H1 (cell line): ENCODE measurements around the gene NPSR1. TPM values are rescaled to one million over a fixed set of nuclear protein-coding genes. Genes with fewer than 3 reads are reported as not detected.
"Not testable (repeated sequence)": the region's sequence is repeated elsewhere in the genome, so short reads cannot be mapped to it uniquely, and the experiment has no call there.

Source experiments
- CTCF ChIA-PET: fragments of 300-600 bp; sonication (Branson Sonifier 250); formaldehyde crosslinking; loops from one replicate; lab custom pipeline; 2021; ENCODE audit not compliant: partially characterized antibody; lab: Charles Lee
- POLR2A ChIA-PET: fragments of 300-600 bp; sonication (Branson Sonifier 250); formaldehyde crosslinking; loops from one replicate; lab custom pipeline; 2021; ENCODE audit warnings: inconsistent platforms; ENCODE audit not compliant: partially characterized antibody; lab: Charles Lee
- DNase-seq, 2 experiments: peaks; one replicate each; pipeline versions ENCODE4 v3.0.0 to v3.0.0-alpha.2; 2010 to 2022; ENCODE audit warnings: low spot score in 2 of 2, low read depth in 1 of 2, mixed read lengths in 1 of 2
- FAIRE-seq: peaks from 2 replicates; lab custom pipeline; 2011; peaks lifted over from hg19 to GRCh38; lab: Jason Lieb, UNC
- H2AFZ ChIP-seq: 2 replicates; pipeline ENCODE4 v1.8.1; 2012; ENCODE audit warnings: low read length, inconsistent platforms
- H2AK5ac ChIP-seq: 2 replicates; pipeline ENCODE4 v1.6.1; 2013; ENCODE audit warnings: low read depth, low read length
- H2BK120ac ChIP-seq: replicated peaks from 2 replicates; pipeline ENCODE3; 2013; ENCODE audit warnings: low read depth, low read length, inconsistent platforms
- H2BK12ac ChIP-seq: 2 replicates; pipeline ENCODE4 v1.6.1; 2013; ENCODE audit warnings: low read depth, low read length
- H2BK15ac ChIP-seq: 2 replicates; pipeline ENCODE4 v1.6.1; 2013; ENCODE audit warnings: low read length
- H2BK20ac ChIP-seq: 2 replicates; pipeline ENCODE4 v1.6.1; 2013; ENCODE audit warnings: low read length
- H2BK5ac ChIP-seq: 2 replicates; pipeline ENCODE4 v1.6.1; 2013; ENCODE audit warnings: low read depth, low read length
- H3K14ac ChIP-seq: 2 replicates; pipeline ENCODE4 v1.6.1; 2013; ENCODE audit warnings: inconsistent platforms; ENCODE audit not compliant: insufficient read length
- H3K18ac ChIP-seq: 2 replicates; pipeline ENCODE4 v1.6.1; 2013; ENCODE audit warnings: low read length; ENCODE audit errors: extremely low read depth
- H3K23ac ChIP-seq: 2 replicates; pipeline ENCODE4 v1.6.1; 2013; ENCODE audit warnings: inconsistent platforms; ENCODE audit not compliant: insufficient read length
- H3K23me2 ChIP-seq: 2 replicates; pipeline ENCODE4 v1.6.1; 2013; ENCODE audit warnings: low read depth, low read length
- H3K27ac ChIP-seq: 2 replicates; pipeline ENCODE4 v1.6.1; 2011; ENCODE audit warnings: low read depth, low read length, inconsistent platforms
- H3K27me3 ChIP-seq, 4 experiments: replicated peaks in 1 of 4; 1 replicate in 1 of 4; 2 replicates in 3 of 4; pipeline versions ENCODE4 v1.6.1 to v1.8.1; 2011 to 2013; ENCODE audit warnings: low read length in 3 of 4, mild to moderate bottlenecking in 3 of 4, inconsistent platforms in 2 of 4, mixed read lengths in 2 of 4, moderate library complexity in 1 of 4; ENCODE audit not compliant: control insufficient read depth in 3 of 4, insufficient read depth in 3 of 4; ENCODE audit errors: extremely low read depth in 1 of 4
- H3K36me3 ChIP-seq, 4 experiments: 2 replicates each; pipeline versions ENCODE4 v1.6.1 to v1.8.1; 2011 to 2013; ENCODE audit warnings: mild to moderate bottlenecking in 4 of 4, low read length in 3 of 4, moderate library complexity in 2 of 4, control low read depth in 1 of 4, inconsistent platforms in 1 of 4; ENCODE audit not compliant: insufficient read depth in 4 of 4, control insufficient read depth in 2 of 4
- H3K4ac ChIP-seq: replicated peaks from 2 replicates; pipeline ENCODE3; 2013; ENCODE audit warnings: low read length, low read depth, mixed read lengths, inconsistent platforms; ENCODE audit not compliant: insufficient read length
- H3K4me1 ChIP-seq, 4 experiments: replicated peaks in 1 of 4; 1 replicate in 1 of 4; 2 replicates in 3 of 4; pipeline versions ENCODE4 v1.6.1 to v1.8.1; 2011 to 2013; ENCODE audit warnings: low read length in 3 of 4, inconsistent platforms in 2 of 4, mixed read lengths in 1 of 4; ENCODE audit not compliant: insufficient read depth in 4 of 4, control insufficient read depth in 3 of 4
- H3K4me2 ChIP-seq, 2 experiments: 2 replicates each; pipeline versions ENCODE4 v1.6.1 to v1.8.1; 2011 to 2013; ENCODE audit warnings: low read depth in 2 of 2, low read length in 2 of 2, control low read depth in 1 of 2, inconsistent platforms in 1 of 2, mild to moderate bottlenecking in 1 of 2; ENCODE audit not compliant: insufficient read depth in 1 of 2
- H3K4me3 ChIP-seq, 4 experiments: fragments of 200-600, 300-600 bp in 1 of 4; sonication (generic), shearing (Covaris generic), sonication (Bioruptor Twin) in 1 of 4; 2 replicates each; pipeline versions ENCODE4 v1.5.1 to v1.8.1; 2011 to 2016; ENCODE audit warnings: low read length in 4 of 4, low read depth in 3 of 4, control low read depth in 2 of 4, inconsistent platforms in 2 of 4, mild to moderate bottlenecking in 2 of 4, mixed read lengths in 1 of 4, moderate library complexity in 1 of 4; ENCODE audit not compliant: insufficient read depth in 2 of 4; ENCODE audit errors: extremely low read depth in 1 of 4
- H3K56ac ChIP-seq: replicated peaks from 2 replicates; pipeline ENCODE3; 2013; ENCODE audit warnings: low read depth, mild to moderate bottlenecking, mixed read lengths, low read length, inconsistent platforms; ENCODE audit not compliant: insufficient read length
- H3K79me1 ChIP-seq: 2 replicates; pipeline ENCODE4 v1.6.1; 2013; ENCODE audit warnings: low read depth, low read length, control low read depth
- H3K79me2 ChIP-seq, 2 experiments: 2 replicates each; pipeline versions ENCODE4 v1.6.1 to v1.8.1; 2012 to 2013; ENCODE audit warnings: low read length in 2 of 2, mild to moderate bottlenecking in 2 of 2, inconsistent platforms in 1 of 2; ENCODE audit not compliant: insufficient read depth in 2 of 2, control insufficient read depth in 1 of 2
- H3K9ac ChIP-seq, 4 experiments: replicated peaks in 1 of 4; 1 replicate in 1 of 4; 2 replicates in 3 of 4; pipeline versions ENCODE4 v1.6.1 to v1.8.1; 2011 to 2013; ENCODE audit warnings: low read depth in 3 of 4, low read length in 3 of 4, control low read depth in 2 of 4, mild to moderate bottlenecking in 2 of 4, moderate library complexity in 2 of 4, inconsistent platforms in 1 of 4; ENCODE audit errors: extremely low read depth in 1 of 4
- H3K9me3 ChIP-seq, 2 experiments: 2 replicates each; pipeline versions ENCODE4 v1.6.1 to v1.8.1; 2012 to 2013; ENCODE audit warnings: mild to moderate bottlenecking in 2 of 2, moderate library complexity in 2 of 2, control low read depth in 1 of 2, inconsistent platforms in 1 of 2, low read depth in 1 of 2, low read length in 1 of 2, mixed read lengths in 1 of 2; ENCODE audit not compliant: insufficient read depth in 2 of 2
- H4K20me1 ChIP-seq, 2 experiments: replicated peaks in 1 of 2; 2 replicates each; pipeline versions ENCODE3 to v1.8.1; 2011 to 2013; ENCODE audit warnings: inconsistent platforms in 2 of 2, low read length in 2 of 2, mild to moderate bottlenecking in 1 of 2; ENCODE audit not compliant: insufficient read depth in 2 of 2, control insufficient read depth in 1 of 2
- H4K5ac ChIP-seq: 2 replicates; pipeline ENCODE4 v1.6.1; 2013; ENCODE audit warnings: low read length, low read depth, mixed read lengths, inconsistent platforms; ENCODE audit not compliant: insufficient read length
- H4K8ac ChIP-seq: 2 replicates; pipeline ENCODE4 v1.8.0; 2013; ENCODE audit warnings: mild to moderate bottlenecking, moderate library complexity, low read length, inconsistent platforms; ENCODE audit not compliant: insufficient read depth; ENCODE audit errors: extremely low read depth
- H4K91ac ChIP-seq: replicated peaks from 2 replicates; pipeline ENCODE3; 2013; ENCODE audit warnings: low read length, mixed read lengths, inconsistent platforms; ENCODE audit not compliant: insufficient read length
- WGBS, 2 experiments: shearing (Covaris generic) in 1 of 2; methylation state at CpG; one replicate each; pipeline versions ENCODE4 v1.1.6 to v1.1.7; 2013 to 2015; ENCODE audit warnings: low lambda C conversion rate in 2 of 2, mixed read lengths in 2 of 2, inconsistent platforms in 1 of 2, low coverage in 1 of 2, missing lambda C conversion rate in 1 of 2; ENCODE audit not compliant: insufficient replicate concordance in 2 of 2, insufficient coverage in 1 of 2, insufficient read length in 1 of 2; ENCODE audit errors: extremely low coverage in 1 of 2, missing lambda C conversion rate in 1 of 2; 5-methylcytosine and 5-hydroxymethylcytosine counted together
- polyA plus RNA-seq, 7 experiments: library from polyadenylated mRNA; depleted of rRNA in 3 of 7; stranded (reverse) in 5 of 7; unstranded in 2 of 7; fragments of >200 nt in 5 of 7; fragments of 200-250 nt in 2 of 7; gene quantifications; 1 replicate in 5 of 7; 2 replicates in 1 of 7; 4 replicates in 1 of 7; pipeline versions ENCODE4 v1.2.1 to v1.2.3, GENCODE V29; 2011 to 2013; ENCODE audit warnings: missing spikeins in 2 of 7, mixed read lengths in 2 of 7
- total RNA-seq: library from RNA; stranded (reverse); fragmentation: NEBNext Ultra II Directional; extraction: Animal tissue kit (Norgen Biotek cat#: 25700); gene quantifications from 2 replicates; pipeline ENCODE4 v1.2.1, GENCODE V29; 2021

Gene NPSR1
- total and polyA plus RNA-seq, 2 of the 8 experiments (the other 6 are each of a cell fraction or from before 2014, with no cell fraction given): not detected

- POLR2A ChIA-PET: not testable (repeated sequence)
Observed at GRCh38 chr7:34866222-34866621, 208.2 kb downstream of the NPSR1 start.

GRCh38 chr7:34867341-34867740 lies 209.3 kb downstream of the NPSR1 start:
- H3K79me2 ChIP-seq, DNase-seq, H4K20me1 ChIP-seq, H3K4me2 ChIP-seq, H2BK120ac ChIP-seq, H3K9ac ChIP-seq, H3K36me3 ChIP-seq, H3K14ac ChIP-seq, H3K23me2 ChIP-seq, H3K27ac ChIP-seq, POLR2A ChIA-PET, H3K9me3 ChIP-seq, H2BK20ac ChIP-seq, H3K4me3 ChIP-seq, H3K56ac ChIP-seq, H2AK5ac ChIP-seq, H3K4ac ChIP-seq, H3K27me3 ChIP-seq, H4K5ac ChIP-seq, H3K79me1 ChIP-seq, H4K8ac ChIP-seq, H3K18ac ChIP-seq, H3K23ac ChIP-seq, H2BK12ac ChIP-seq, H3K4me1 ChIP-seq, FAIRE-seq, H4K91ac ChIP-seq, H2AFZ ChIP-seq, H2BK5ac ChIP-seq, H2BK15ac ChIP-seq, CTCF ChIA-PET: not testable (repeated sequence)
- WGBS, 2 experiments: 88% methylated on average over 3 of the region's 3 CpGs; no CpG with 5 or more reads in 1 of the 2 experiments

More at GRCh38 chr7:34866222-34866621, 208.2 kb downstream of the NPSR1 start:
- DNase-seq, H3K56ac ChIP-seq, H2BK120ac ChIP-seq, H2BK5ac ChIP-seq, H2AK5ac ChIP-seq, H3K18ac ChIP-seq, H3K9ac ChIP-seq, H2AFZ ChIP-seq, H3K9me3 ChIP-seq, H3K14ac ChIP-seq, H2BK20ac ChIP-seq, H3K27ac ChIP-seq, H3K4me2 ChIP-seq, FAIRE-seq, H2BK12ac ChIP-seq, H4K20me1 ChIP-seq, H3K36me3 ChIP-seq, H2BK15ac ChIP-seq, H3K4ac ChIP-seq, CTCF ChIA-PET, H4K5ac ChIP-seq, H4K8ac ChIP-seq, H3K79me2 ChIP-seq, H3K23me2 ChIP-seq, H3K79me1 ChIP-seq, H3K23ac ChIP-seq, H3K4me3 ChIP-seq, H3K4me1 ChIP-seq, H4K91ac ChIP-seq, H3K27me3 ChIP-seq: not testable (repeated sequence)
- WGBS, 2 experiments: 80% methylated on average over 3 of the region's 5 CpGs; no CpG with 5 or more reads in 1 of the 2 experiments
